ENCODE data around the gene SRRD.
A peak's percentile ranks its signal among the peaks of the same experiment; 100 is the strongest.
"Not testable (repeated sequence)": the region's sequence is repeated elsewhere in the genome, so short reads cannot be mapped to it uniquely, and the experiment has no call there.

The SRRD gene

GRCh38 chr22:26525946-26526564, 42.4 kb downstream of the SRRD start:
- no peak for DNase-seq

GRCh38 chr22:26527167-26527566, 43.5 kb downstream of the SRRD start:
- no peak for DNase-seq

GRCh38 chr22:26527574-26528465, 44.1 kb downstream of the SRRD start:
- DNase-seq: no peak

GRCh38 chr22:26528518-26528917, 44.8 kb downstream of the SRRD start:
- DNase-seq: not testable (repeated sequence)

- DNase-seq: peak; percentile 5
Measured at GRCh38 chr22:26529345-26529744, 45.7 kb downstream of the SRRD start.

- DNase-seq: no peak
Measured at GRCh38 chr22:26534171-26534855, 50.6 kb downstream of the SRRD start.

GRCh38 chr22:26534874-26535602, 51.4 kb downstream of the SRRD start:
- DNase-seq: no peak

- peak; percentile 24 for DNase-seq
Measured at GRCh38 chr22:26535603-26535908, 51.9 kb downstream of the SRRD start.

- no peak for DNase-seq
Measured at GRCh38 chr22:26536056-26536761, 52.5 kb downstream of the SRRD start.

GRCh38 chr22:26536762-26537134, 53.1 kb downstream of the SRRD start:
- no peak for DNase-seq

- no peak for DNase-seq
Measured at GRCh38 chr22:26540119-26540518, 56.4 kb downstream of the SRRD start.

GRCh38 chr22:26541167-26541819, 57.6 kb downstream of the SRRD start:
- no peak for DNase-seq

- DNase-seq: peak; percentile 36
Measured at GRCh38 chr22:26542831-26543230, 59.2 kb downstream of the SRRD start.
